ENCODE results near the gene GATAD2A. TPM values are rescaled to one million over a fixed set of nuclear protein-coding genes. Genes with fewer than 3 reads are reported as not detected.

Gene GATAD2A
- total RNA-seq, 2 experiments from 2014 or later, result 91.2 to 100 TPM

DNA sequence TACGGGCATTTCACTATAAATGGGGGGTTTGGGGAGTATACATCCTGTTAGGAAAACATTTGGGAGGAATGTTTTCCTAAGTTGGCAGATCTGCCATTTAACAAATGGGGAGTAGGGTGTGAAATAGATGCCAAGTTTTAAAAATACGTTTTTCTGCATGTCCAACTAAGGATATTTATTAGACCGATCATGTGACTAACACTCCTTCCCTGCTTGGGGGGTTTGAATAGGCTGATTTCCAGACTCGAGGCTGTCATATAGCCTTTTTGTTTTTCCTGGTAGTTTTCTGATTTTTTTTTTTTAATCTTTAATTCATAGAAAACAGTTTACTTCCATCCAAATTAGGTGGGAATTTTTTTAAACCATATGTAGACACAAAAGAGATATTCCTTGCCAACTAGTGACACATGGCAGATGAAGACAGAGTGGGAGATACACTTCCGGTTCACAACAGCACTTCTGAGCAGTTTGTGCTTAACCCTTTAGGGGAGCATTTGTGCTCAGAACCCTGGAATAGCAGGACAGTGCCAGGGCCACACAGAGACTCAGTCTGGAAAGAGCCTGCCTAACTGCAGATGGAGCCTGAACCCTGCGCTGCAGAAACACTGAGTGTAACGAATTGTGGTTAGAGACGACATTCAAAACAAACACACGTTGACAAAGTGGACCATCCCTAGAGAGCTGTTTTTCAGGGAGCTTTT, 5.6 kb upstream of the GATAD2A start:
- DNase-seq, result no peak
- Mint-ChIP-seq H3K27ac (no peak overlapping the region), H3K36me3 (ENCODE audit: low read depth) (no peaks in the 10 kb centered on the region), H3K4me3 (no peak overlapping the region), H3K9me3 (no peaks in the 10 kb centered on the region), H3K27me3 (ENCODE audit: low read depth) (no peaks in the 10 kb centered on the region), H3K4me1 (ENCODE audit: low read depth) (peaks cover 34% of the 10 kb centered on the region)
- CTCF ChIA-PET, result interaction anchor here (0.6 kb wide), 1 partner anchor 13 kb away, joined by 3 read pairs; no protein-coding TSS in a partner anchor
- intact Hi-C loops (cut with micrococcal nuclease), result no loop called here

GRCh38 chr19:19402656-19403372, 2.7 kb upstream of the GATAD2A start:
- intact Hi-C loops (cut with micrococcal nuclease), result no loop called here
- H3K4me1 Mint-ChIP-seq (ENCODE audit: low read depth), result peaks cover 47% of the 10 kb centered on the region
- H3K27ac Mint-ChIP-seq, result peak overlapping the region; percentile 62
- DNase-seq, result no peak
- no peak overlapping the region for H3K4me3 Mint-ChIP-seq
- H3K36me3 Mint-ChIP-seq (ENCODE audit: low read depth), result no peaks in the 10 kb centered on the region
- no peaks in the 10 kb centered on the region for H3K9me3 Mint-ChIP-seq
- CTCF ChIA-PET, result interaction anchor here (0.6 to 2.2 kb wide), 3 partner anchors 8 to 87 kb away, joined by 3 to 7 read pairs (median 6); no protein-coding TSS in a partner anchor
- no peaks in the 10 kb centered on the region for H3K27me3 Mint-ChIP-seq (ENCODE audit: low read depth)

DNA sequence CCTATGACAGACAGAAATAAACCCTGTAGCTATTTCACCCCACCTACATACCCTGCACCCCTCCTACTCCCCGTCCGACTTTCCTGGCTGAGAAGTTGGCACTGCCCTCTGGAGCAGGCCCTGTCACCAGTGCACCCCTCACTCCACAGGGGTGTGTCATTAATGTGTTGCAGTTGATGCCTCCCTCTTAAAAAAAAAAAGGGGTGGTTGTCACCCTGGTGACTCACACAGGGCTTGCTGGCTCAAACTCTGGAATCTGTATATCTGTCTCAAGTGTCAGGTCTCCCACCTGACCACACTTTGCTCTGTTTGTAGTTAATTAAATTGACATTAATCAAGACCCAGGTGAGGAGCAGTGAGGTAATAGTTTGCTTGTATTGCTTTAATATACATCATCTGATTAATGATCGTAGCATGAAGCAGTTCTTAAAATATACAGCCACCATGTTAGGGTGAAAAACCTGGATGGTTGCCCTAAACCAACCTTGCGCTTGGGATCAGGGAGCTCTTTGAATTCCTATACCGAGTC, 2.0 kb upstream of the GATAD2A start:
- no peak overlapping the region for H3K4me3 Mint-ChIP-seq
- H3K9me3 Mint-ChIP-seq, result no peaks in the 10 kb centered on the region
- H3K36me3 Mint-ChIP-seq (ENCODE audit: low read depth), result no peaks in the 10 kb centered on the region
- peaks cover 53% of the 10 kb centered on the region for H3K4me1 Mint-ChIP-seq (ENCODE audit: low read depth)
- intact Hi-C loops (cut with micrococcal nuclease), result no loop called here
- CTCF ChIA-PET, result interaction anchor here (0.6 to 2.2 kb wide), 2 partner anchors 9 to 87 kb away, joined by 3 to 7 read pairs; no protein-coding TSS in a partner anchor
- peak overlapping the region; percentile 62 for H3K27ac Mint-ChIP-seq
- H3K27me3 Mint-ChIP-seq (ENCODE audit: low read depth), result no peaks in the 10 kb centered on the region
- DNase-seq, result no peak

- Mint-ChIP-seq H3K27me3 (ENCODE audit: low read depth) (no peaks in the 10 kb centered on the region), H3K4me1 (ENCODE audit: low read depth) (peaks cover 72% of the 10 kb centered on the region), H3K4me3 (peak overlapping the region; percentile 86), H3K36me3 (ENCODE audit: low read depth) (no peaks in the 10 kb centered on the region), H3K9me3 (no peaks in the 10 kb centered on the region), H3K27ac (peak overlapping the region; percentile 91)
- CTCF ChIA-PET, result interaction anchor here (0.7 to 2.4 kb wide), 14 partner anchors 9 to 85 kb away, joined by 3 to 16 read pairs (median 4); no protein-coding TSS in a partner anchor
- DNase-seq, result peak; percentile 58
- intact Hi-C loops (cut with micrococcal nuclease), result loop anchor here (1.0 to 2.0 kb wide), 7 partner anchors 21 to 213 kb away; partner anchors contain the start of genes BORCS8, MAU2, NR2C2AP and RFXANK
Observed at GRCh38 chr19:19405971-19406877, 749 bp downstream of the GATAD2A start.

DNA sequence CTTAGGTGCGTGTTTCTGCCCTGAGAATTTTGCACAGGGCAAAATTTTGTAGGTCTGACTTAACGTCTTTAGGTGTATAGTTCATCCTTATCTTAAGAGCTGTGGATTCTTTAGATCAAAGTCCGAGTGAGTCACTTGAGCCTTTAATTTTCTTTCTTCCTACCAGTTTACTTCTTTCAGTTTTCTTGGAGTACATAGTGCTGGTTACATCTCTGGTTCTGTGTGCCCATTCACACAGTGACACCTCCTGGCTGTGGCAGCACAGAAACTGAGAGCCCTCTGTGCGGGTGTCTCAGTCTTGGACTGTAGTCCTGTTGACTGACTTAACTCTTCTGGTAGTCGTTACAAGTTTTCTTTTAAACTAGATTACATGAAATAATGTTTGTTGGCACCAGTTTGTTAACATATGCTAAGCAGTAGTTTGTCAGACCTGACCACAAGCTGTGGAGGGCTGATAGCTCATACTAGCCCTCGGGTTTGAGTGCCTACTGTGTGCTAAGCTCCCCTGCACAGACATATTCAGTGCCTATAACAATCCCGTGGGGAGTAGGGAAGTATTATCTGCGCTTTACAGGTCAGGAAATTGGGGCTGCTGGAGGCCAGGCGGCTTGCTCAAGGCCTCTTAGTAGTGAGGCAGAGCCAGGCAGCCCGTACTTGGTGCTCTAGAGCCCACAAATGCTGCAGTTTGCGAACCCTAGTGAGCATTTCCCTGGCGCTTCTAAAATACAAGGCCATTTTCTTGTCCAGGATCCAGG, 1.6 kb downstream of the GATAD2A start:
- Mint-ChIP-seq H3K4me1 (ENCODE audit: low read depth) (peaks cover 74% of the 10 kb centered on the region), H3K27me3 (ENCODE audit: low read depth) (no peaks in the 10 kb centered on the region), H3K36me3 (ENCODE audit: low read depth) (no peaks in the 10 kb centered on the region), H3K9me3 (no peaks in the 10 kb centered on the region), H3K27ac (peak overlapping the region; percentile 91), H3K4me3 (peak overlapping the region; percentile 86)
- peak; percentile 78 for DNase-seq
- intact Hi-C loops (cut with micrococcal nuclease), result loop anchor here (1.0 to 2.0 kb wide), 4 partner anchors 41 to 214 kb away; partner anchors contain the start of genes BORCS8, NR2C2AP and RFXANK
- CTCF ChIA-PET, result interaction anchor here (0.7 to 2.4 kb wide), 10 partner anchors 10 to 84 kb away, joined by 3 to 16 read pairs (median 4); no protein-coding TSS in a partner anchor

- peaks cover 78% of the 10 kb centered on the region for H3K4me1 Mint-ChIP-seq (ENCODE audit: low read depth)
- no peaks in the 10 kb centered on the region for H3K27me3 Mint-ChIP-seq (ENCODE audit: low read depth)
- no peaks in the 10 kb centered on the region for H3K36me3 Mint-ChIP-seq (ENCODE audit: low read depth)
- intact Hi-C loops (cut with micrococcal nuclease), result loop anchor here (1.0 to 2.0 kb wide), 4 partner anchors 41 to 215 kb away; partner anchors contain the start of genes BORCS8, NR2C2AP and RFXANK
- no peak overlapping the region for H3K4me3 Mint-ChIP-seq
- H3K27ac Mint-ChIP-seq, result peak overlapping the region; percentile 91
- no peaks in the 10 kb centered on the region for H3K9me3 Mint-ChIP-seq
- no peak for DNase-seq
- CTCF ChIA-PET, result interaction anchor here (0.6 to 1.4 kb wide), 6 partner anchors 9 to 262 kb away, joined by 3 to 6 read pairs (median 4); no protein-coding TSS in a partner anchor
Observed at GRCh38 chr19:19407633-19407930, 2.1 kb downstream of the GATAD2A start.

DNA sequence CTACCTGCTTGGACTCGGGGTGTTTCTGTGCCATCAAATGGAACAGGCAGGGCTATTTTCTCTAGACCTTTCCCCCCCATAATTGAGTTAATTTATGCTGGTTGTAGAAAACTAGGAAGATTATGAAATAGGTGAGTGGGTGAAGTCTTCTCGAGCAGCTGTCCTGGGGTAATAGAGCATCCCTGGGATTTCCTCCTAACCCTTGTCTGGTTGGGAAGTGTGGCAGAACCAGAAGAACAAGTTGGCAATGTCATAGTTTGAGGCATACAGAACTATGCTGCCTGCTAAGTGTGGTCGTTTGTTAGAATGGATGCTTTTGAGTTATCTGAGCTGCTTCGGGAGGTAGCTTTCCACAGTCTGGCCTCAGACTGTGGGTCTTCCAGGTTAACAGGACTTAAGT, 3.7 kb downstream of the GATAD2A start:
- Mint-ChIP-seq H3K4me1 (ENCODE audit: low read depth) (peaks cover 81% of the 10 kb centered on the region), H3K9me3 (no peaks in the 10 kb centered on the region), H3K4me3 (no peak overlapping the region), H3K27ac (peak overlapping the region; percentile 66), H3K36me3 (ENCODE audit: low read depth) (peaks cover 2% of the 10 kb centered on the region), H3K27me3 (ENCODE audit: low read depth) (no peaks in the 10 kb centered on the region)
- CTCF ChIA-PET, result interaction anchor here (0.6 to 1.6 kb wide), 2 partner anchors 9 to 81 kb away, joined by 3 to 6 read pairs; no protein-coding TSS in a partner anchor
- intact Hi-C loops (cut with micrococcal nuclease), result no loop called here
- DNase-seq, result no peak

DNA sequence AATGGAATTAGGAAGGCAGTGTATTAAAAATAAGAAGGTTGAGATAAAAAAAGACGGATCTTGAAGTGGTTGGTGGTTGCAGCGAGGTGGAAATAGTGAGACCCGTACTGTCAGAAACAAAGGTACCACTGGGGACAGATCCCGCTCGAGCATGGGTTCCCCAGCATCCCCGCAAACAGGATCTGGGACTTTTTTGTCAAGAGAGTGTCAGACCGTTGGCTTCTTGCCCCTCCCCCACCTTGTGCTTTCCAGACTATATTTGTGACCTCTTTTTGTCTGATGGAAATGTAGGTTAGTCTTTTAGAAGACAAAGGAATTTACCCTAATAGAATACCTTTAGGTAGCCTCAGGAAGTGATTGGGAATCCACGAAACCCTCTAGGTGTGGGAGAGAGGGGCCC, 4.2 kb downstream of the GATAD2A start:
- Mint-ChIP-seq H3K36me3 (ENCODE audit: low read depth) (peaks cover 2% of the 10 kb centered on the region), H3K27me3 (ENCODE audit: low read depth) (no peaks in the 10 kb centered on the region), H3K4me1 (ENCODE audit: low read depth) (peaks cover 79% of the 10 kb centered on the region), H3K4me3 (no peak overlapping the region), H3K9me3 (no peaks in the 10 kb centered on the region), H3K27ac (peak overlapping the region; percentile 66)
- CTCF ChIA-PET, result interaction anchor here (0.6 to 1.6 kb wide), 3 partner anchors 9 to 81 kb away, joined by 3 to 6 read pairs (median 3); no protein-coding TSS in a partner anchor
- no peak for DNase-seq
- intact Hi-C loops (cut with micrococcal nuclease), result loop anchor here (2.0 kb wide), 1 partner anchor 37 kb away; no protein-coding TSS in a partner anchor

DNA sequence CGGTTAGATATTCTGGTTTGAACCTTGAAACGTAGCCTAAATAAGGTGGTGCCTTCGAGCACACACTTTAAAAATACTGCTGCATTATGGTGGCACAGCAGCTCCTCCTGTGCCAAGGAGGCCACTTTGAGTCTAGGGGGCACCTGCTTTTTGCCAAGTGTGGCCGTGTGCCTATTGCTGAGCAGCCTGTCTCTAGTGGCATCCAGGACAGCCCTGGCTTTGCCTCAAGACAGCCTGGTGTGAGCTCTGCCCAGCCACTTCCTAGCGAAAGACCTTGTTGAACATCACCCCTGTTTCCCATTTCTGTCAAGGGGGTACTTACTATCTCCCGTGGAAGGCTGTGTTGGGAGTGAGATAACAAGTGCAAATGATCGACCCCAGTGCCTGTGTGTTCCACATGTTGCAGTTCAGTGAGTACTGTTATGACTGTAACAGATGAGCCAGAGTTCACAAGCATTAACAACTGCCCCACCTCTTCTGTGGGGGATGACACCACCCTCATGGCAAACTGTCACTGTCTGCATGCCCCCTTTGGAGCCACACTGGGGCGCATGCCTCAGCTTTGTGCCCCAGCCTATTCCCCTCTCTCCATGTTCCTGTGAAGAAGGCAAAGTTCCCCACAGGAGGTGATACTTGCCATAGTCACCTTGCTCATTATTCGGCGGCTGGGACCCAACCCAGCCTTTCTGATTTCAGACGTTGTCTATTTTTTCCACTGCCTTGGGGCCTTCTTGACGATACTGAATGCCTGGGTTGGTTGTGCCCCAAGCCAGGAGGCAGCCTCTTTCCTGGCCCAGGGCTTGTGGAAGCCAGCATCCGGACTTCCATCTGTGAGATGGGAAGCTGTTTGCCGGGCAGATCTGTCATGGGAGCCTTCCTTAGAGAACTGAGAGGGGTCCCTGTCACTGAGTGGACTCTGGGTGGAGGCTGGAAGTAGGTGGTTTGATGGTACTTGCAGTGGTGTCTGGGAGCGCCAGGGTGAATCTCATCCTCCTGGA, 5.4 kb downstream of the GATAD2A start:
- Mint-ChIP-seq H3K4me3 (no peak overlapping the region), H3K27ac (peak overlapping the region; percentile 47), H3K36me3 (ENCODE audit: low read depth) (peaks cover 4% of the 10 kb centered on the region), H3K27me3 (ENCODE audit: low read depth) (no peaks in the 10 kb centered on the region), H3K9me3 (no peaks in the 10 kb centered on the region), H3K4me1 (ENCODE audit: low read depth) (peaks cover 79% of the 10 kb centered on the region)
- intact Hi-C loops (cut with micrococcal nuclease), result loop anchor here (2.0 kb wide), 1 partner anchor 36 kb away; no protein-coding TSS in a partner anchor
- DNase-seq, result peak; percentile 65
- CTCF ChIA-PET, result interaction anchor here (0.6 to 1.2 kb wide), 3 partner anchors 33 to 80 kb away, joined by 3 to 4 read pairs (median 4); no protein-coding TSS in a partner anchor

GRCh38 chr19:19416280-19416679, 10.8 kb downstream of the GATAD2A start:
- CTCF ChIA-PET, result interaction anchor here (0.6 to 2.2 kb wide), 3 partner anchors 9 to 78 kb away, joined by 5 to 6 read pairs (median 5); no protein-coding TSS in a partner anchor
- H3K4me1 Mint-ChIP-seq (ENCODE audit: low read depth), result peaks cover 72% of the 10 kb centered on the region
- intact Hi-C loops (cut with micrococcal nuclease), result no loop called here
- peaks cover 6% of the 10 kb centered on the region for H3K36me3 Mint-ChIP-seq (ENCODE audit: low read depth)
- no peak overlapping the region for H3K27ac Mint-ChIP-seq
- no peak overlapping the region for H3K4me3 Mint-ChIP-seq
- H3K9me3 Mint-ChIP-seq, result no peaks in the 10 kb centered on the region
- DNase-seq, result no peak
- no peaks in the 10 kb centered on the region for H3K27me3 Mint-ChIP-seq (ENCODE audit: low read depth)

All from activated naive CD4-positive, alpha-beta T cell treated with anti-CD3 and anti-CD28 coated beads for 36 hours (primary cell).